Suppressor macrophage treated with lipopolysaccharide for 1 hour (primary cell): ENCODE data around the gene MAN1B1.

Experiments used
- DNase-seq, 3 donors: peaks; one replicate each; pipeline ENCODE4 v3.0.0-alpha.2; 2020 to 2022

MAN1B1 gene

GRCh38 chr9:137128862-137129455 lies 42.2 kb downstream of the MAN1B1 start:
- no peak for DNase-seq

DNA sequence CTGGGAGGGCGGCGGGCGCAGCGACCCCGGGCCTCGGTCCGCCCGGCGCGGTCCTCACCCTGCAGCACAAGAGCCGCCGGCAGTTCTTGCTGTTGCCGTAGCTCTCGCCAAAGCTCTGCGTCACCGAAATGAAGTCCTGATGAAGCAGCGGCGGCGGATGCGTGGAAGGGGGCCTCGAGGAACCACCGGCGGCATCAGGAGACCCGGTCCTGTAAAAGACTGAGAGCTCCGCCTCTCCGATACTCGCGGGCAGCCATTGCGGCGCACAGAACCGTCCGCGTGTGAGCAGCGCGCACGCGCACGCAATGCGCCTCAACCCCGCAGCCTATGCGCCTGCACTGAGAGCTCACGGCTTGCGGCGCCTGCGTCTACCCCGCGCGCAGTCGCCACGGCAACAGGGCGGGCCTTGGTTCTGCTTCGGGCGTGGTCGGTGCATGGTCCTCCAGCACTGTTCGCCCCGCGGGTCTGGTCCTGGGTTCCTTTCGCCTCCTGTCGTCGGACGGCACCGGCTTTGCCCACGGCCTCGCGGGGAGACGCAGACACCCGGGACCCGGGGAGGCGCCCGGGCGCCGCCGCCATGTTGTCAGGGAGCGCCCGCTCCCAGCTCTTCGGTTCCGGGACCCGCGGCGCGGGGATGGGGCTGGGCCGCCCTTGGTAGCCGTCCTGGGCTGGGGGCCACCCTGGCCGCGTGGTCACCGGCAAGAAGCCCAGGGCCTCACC lies 42.8 kb downstream of the MAN1B1 start:
- peak; percentile 92 to 96 (median 95) for DNase-seq

DNA sequence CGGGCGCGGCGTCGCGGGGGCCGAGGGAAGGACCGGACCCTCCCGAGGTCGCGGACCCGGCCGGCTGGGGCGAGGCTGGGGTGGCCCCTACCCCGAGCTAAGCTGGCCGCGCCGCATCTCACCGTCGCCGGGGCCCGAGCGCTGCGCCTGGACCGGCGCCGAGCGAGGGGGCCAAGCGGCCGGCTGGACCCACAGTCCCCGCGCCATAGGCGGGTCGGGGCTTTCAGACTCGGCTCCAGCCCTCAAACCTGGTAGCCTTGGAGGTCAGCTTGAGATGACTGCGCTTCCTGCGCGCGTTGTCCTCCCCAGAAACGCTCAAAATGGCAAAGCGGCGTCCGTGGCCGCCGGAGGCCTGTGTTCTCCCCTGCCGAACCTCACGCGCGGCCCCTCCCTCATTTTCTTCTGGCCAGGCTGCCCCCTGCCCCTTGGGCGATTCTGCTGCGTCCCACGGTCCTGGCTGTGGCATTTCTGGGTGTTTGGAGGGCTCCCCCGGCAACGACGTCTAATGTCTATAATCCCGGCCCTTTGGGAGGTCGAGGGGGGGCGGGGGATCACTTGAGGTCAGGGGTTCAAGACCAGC lies 43.5 kb downstream of the MAN1B1 start:
- DNase-seq: no peak

DNA sequence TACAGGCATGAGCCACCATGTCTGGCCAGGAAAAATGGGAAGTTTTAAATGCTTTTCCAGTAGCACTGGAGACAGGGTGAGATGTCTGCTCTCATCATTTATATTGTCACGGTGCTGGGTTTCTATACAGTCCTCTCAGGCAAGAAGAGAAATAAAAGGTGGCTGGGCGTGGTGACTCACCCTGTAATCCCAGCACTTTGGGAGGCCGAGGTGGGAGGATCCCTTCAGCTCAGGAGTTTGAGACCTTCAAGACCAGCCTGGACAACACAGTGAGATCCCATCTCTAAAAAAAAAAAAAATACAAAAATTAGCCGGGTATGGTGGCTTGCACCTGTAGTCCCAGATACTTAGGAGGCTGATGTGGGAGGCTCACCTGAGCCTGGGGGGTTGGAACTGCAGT lies 47.4 kb downstream of the MAN1B1 start:
- no peak for DNase-seq

DNA sequence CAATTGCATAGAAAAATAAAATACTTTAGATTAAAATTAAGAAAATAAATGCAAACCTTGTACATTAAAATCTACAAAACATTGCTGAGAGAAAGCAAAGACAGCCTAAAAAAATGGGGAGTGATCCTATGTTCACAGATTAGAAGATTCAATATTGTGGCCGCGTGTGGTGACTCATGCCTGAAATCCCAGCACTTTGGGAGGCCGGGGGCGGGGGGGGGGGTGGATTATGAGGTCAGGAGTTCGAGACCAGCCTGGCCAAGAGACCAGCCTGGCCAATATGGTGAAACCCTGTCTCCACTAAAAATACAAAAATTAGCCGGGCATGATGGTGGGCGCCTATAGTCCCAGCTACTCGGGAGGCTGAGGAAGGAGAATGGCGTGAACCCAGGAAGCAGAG lies 48.4 kb downstream of the MAN1B1 start:
- DNase-seq: peak in 1 of 3 donors; percentile 37

DNA sequence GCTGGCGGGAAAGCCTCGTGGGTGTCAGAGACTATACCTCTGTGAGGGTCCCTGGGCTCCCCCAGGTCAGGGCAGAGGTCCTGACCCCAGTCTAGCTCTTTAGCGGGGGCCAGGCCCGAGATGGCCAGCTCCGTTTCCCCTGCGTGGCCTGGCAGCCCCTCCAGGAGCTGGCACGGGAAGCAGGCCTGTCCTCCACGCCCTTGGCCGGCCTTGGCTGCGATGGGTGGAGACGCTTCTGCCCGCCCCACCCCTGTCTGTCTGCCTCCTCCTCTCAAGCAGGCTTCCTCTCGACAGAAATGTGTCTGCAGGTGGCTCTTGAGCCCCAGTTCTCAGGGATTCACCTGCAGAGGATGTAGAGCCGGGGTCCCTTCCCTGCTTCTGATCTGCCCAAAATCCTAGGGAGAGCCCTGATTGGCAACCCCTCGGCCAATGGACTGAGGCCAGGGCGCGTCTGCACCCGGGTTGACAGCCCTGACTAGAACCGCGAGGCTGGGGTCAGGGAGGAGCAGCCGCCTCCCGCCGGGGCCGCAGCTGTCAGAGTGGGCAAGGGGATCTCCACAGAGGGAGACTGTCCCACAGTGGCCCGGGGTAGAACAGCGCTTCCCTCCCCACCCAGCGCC lies 49.6 kb downstream of the MAN1B1 start:
- no peak for DNase-seq

GRCh38 chr9:137136881-137137607 lies 50.3 kb downstream of the MAN1B1 start:
- DNase-seq: no peak

- DNase-seq: no peak
Measured at GRCh38 chr9:137138058-137138721, 51.4 kb downstream of the MAN1B1 start.

DNA sequence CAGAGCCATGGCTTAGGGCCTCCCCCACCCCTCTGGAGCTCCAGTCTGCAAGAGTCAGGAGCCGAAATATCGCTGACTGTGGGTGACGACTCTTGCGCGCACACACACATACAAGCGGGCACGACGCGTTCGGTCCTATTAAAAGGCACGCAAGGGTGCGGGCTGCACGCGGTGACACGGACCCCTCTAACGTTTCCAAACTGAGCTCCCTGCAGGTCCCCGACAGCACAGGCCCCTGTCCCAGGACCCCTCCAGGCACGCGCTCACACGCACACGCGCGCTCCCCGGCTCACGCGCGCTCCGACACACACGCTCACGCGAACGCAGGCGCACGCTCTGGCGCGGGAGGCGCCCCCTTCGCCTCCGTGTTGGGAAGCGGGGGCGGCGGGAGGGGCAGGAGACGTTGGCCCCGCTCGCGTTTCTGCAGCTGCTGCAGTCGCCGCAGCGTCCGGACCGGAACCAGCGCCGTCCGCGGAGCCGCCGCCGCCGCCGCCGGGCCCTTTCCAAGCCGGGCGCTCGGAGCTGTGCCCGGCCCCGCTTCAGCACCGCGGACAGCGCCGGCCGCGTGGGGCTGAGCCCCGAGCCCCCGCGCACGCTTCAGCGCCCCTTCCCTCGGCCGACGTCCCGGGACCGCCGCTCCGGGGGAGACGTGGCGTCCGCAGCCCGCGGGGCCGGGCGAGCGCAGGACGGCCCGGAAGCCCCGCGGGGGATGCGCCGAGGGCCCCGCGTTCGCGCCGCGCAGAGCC lies 52.1 kb downstream of the MAN1B1 start, which contains the start of gene GRIN1:
GRIN1 (plus strand) TSS at position 433 of the 746 bp plus-strand sequence. CDS start 333 bp downstream, outside the sequence.
- DNase-seq: peak; percentile 34 to 78 (median 49)

DNA sequence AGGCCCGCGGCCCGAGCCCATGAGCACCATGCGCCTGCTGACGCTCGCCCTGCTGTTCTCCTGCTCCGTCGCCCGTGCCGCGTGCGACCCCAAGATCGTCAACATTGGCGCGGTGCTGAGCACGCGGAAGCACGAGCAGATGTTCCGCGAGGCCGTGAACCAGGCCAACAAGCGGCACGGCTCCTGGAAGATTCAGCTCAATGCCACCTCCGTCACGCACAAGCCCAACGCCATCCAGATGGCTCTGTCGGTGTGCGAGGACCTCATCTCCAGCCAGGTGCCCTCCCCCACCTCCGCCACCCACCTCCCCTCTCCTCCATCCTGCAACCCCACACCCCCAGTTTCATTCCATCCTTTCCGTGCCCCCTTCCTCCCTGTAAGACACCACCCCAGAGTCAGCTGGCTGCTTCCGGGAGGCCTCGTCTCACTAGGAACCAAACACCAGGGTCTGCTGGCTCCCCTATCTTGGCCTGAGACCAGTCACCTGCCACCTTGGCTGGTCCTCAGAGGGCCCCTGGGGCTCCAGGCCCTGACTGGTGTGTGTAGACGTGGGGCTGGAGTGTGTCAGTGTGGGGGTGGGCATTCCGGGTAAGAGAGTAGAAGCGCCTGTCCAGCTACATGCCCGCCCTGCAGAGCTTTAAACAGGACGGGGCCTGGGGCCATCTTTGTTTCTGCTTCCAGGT lies 52.8 kb downstream of the MAN1B1 start:
- no peak for DNase-seq

GRCh38 chr9:137140151-137141012 lies 53.6 kb downstream of the MAN1B1 start:
- no peak for DNase-seq

- DNase-seq: no peak
Measured at GRCh38 chr9:137141050-137141810, 54.4 kb downstream of the MAN1B1 start.

- no peak for DNase-seq
Measured at GRCh38 chr9:137141976-137142936, 55.5 kb downstream of the MAN1B1 start.

DNA sequence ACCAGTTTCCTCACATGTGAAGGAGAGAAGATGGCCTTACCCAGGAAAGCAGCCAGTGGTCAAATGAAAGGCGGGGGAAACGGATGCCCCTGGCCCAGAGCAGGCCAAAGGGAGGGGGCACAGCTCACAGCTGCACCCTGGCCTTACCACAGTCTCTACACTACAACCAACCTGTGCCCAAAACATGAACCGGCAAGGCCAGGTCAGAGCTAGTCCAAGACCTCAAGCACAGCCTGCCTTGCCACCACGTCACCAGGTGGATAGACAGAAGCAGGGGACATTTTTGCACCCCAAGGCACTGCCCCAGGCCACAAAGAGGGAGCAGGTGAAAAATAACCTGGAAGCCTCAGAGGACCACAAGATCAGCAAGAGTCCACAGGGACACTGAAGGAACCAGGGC lies 56.7 kb downstream of the MAN1B1 start:
- no peak for DNase-seq

- no peak for DNase-seq
Measured at GRCh38 chr9:137145731-137146526, 59.1 kb downstream of the MAN1B1 start.

DNA sequence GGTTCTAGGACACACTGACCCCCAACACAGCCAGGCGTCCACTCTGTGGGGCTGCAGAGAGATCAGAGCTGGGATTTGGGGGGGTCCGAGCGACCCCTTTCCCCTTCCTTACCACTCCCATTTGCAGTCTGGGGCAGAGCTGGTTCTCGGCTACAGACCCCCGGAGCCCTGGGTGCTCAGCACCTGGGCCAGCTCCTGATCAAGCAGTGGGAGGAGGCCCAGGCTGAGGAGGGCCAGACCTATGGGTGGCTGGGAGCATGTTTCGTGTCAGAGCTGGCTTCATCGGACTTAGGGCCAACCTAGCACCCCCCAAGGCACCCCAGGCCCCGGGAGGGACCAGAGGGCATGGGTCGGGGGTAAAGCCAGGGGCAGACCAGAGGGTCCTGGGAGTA lies 59.7 kb downstream of the MAN1B1 start:
- DNase-seq: no peak

- no peak for DNase-seq
Measured at GRCh38 chr9:137147091-137147792, 60.5 kb downstream of the MAN1B1 start.
